PFSK-1 (cell line): ENCODE data around the gene ANKRD17.

Experiments used
- POLR2AphosphoS5 ChIP-seq: IDR thresholded peaks from 2 replicates; pipeline ENCODE4 v1.6.1; 2012; ENCODE audit warnings: low read depth, mild to moderate bottlenecking, control low read depth, low read length, moderate library complexity
- REST ChIP-seq, 2 experiments: IDR thresholded peaks; 2 replicates each; pipeline versions ENCODE4 v1.6.1 to v1.8.0; 2011 to 2012; ENCODE audit warnings: low read depth in 2 of 2, low read length in 2 of 2, control low read depth in 1 of 2, inconsistent platforms in 1 of 2, mild to moderate bottlenecking in 1 of 2, moderate library complexity in 1 of 2; ENCODE audit not compliant: insufficient read depth in 1 of 2
- SIN3A ChIP-seq: IDR thresholded peaks from 2 replicates; pipeline ENCODE4 v1.6.1; 2012; ENCODE audit warnings: mild to moderate bottlenecking, low read length, moderate library complexity, borderline replicate concordance; ENCODE audit not compliant: insufficient read depth
- TAF1 ChIP-seq: IDR thresholded peaks from 2 replicates; pipeline ENCODE4 v1.6.1; 2012; ENCODE audit warnings: low read length, control low read depth, borderline replicate concordance; ENCODE audit not compliant: insufficient read depth

- TF ChIP-seq REST (IDR thresholded peaks at IDR 0.05; ENCODE audit: insufficient read depth in 1 of 2, low read depth in 2 of 2, low read length in 2 of 2) (no peak), SIN3A (no peak), POLR2AphosphoS5 (no peak), TAF1 (no peak)
Observed at GRCh38 chr4:73185903-73186302, 72.7 kb downstream of the ANKRD17 start.
